ENCODE measurements around the gene MT1G. TPM values are rescaled to one million over a fixed set of nuclear protein-coding genes. Genes with fewer than 3 reads are reported as not detected.

Gene MT1G
- total and polyA plus RNA-seq, 2 experiments from 2014 or later = 184 to 1,014 TPM

DNA sequence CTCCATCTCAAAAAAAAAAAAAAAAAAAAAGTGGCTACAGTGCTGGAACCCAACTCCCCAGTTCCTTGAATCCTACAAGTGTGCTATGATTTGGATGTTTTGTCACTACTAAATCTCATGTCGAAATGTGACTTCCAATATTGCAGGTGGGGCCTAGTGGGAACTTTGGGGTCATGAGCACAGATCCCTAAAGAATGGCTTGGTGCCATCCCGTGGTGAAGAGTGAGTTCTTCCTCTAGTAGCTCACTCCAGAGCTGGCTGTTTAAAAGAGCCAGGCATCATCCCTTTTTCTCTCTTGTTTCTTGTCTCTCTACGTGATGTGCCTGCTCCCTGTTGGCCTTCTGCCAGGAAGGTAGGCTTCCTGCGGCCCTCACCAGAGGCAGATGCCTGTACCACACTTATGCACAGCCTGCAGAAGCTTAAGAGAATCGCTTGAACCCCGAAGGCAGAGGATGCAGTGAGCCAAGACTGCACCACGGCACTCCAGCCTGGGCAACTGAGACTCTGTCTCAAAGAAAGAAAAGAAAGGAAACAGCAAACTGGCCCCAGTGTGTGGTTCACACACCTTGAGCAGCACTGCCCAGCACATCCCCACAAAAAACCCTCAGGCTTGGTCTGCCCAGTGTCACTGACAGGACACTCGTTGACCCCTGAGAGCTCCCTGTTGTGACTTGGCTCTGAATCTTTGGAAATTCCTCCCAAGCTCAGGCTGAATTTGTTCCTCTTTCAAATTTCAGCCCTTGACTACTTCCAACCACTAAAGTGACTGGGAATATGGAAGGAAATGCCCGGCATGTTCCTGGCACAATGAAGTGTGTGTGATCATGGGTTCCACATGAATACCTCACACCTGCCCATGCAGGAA lies 39.1 kb downstream of the MT1G start:
- DNase-seq (ENCODE audit: low spot score) (no peak), ATAC-seq (no peak)
- Mint-ChIP-seq H3K36me3 (ENCODE audit: low read depth) (peaks cover 14% of the 10 kb centered on the region; the same call in 1 of the 3 replicates), H3K27ac (no peak overlapping the region), H3K4me3 (no peak overlapping the region), H3K4me1 (peaks cover 23% of the 10 kb centered on the region), H3K9me3 (no peaks in the 10 kb centered on the region), H3K27me3 (ENCODE audit: insufficient read depth, low read depth, poor library complexity) (peaks cover 96% of the 10 kb centered on the region)
- H2AFZ ChIP-seq = no peak overlapping the region
- TF ChIP-seq POLR2AphosphoS5 (IDR thresholded peaks at IDR 0.05; ENCODE audit: low read depth) = no peak
- TF ChIP-seq, protein P1, sequence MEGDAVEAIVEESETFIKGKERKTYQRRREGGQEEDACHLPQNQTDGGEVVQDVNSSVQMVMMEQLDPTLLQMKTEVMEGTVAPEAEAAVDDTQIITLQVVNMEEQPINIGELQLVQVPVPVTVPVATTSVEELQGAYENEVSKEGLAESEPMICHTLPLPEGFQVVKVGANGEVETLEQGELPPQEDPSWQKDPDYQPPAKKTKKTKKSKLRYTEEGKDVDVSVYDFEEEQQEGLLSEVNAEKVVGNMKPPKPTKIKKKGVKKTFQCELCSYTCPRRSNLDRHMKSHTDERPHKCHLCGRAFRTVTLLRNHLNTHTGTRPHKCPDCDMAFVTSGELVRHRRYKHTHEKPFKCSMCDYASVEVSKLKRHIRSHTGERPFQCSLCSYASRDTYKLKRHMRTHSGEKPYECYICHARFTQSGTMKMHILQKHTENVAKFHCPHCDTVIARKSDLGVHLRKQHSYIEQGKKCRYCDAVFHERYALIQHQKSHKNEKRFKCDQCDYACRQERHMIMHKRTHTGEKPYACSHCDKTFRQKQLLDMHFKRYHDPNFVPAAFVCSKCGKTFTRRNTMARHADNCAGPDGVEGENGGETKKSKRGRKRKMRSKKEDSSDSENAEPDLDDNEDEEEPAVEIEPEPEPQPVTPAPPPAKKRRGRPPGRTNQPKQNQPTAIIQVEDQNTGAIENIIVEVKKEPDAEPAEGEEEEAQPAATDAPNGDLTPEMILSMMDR (conservative IDR thresholded peaks at IDR 0.05; ENCODE audit: low read depth in 2 of 2) = peak in 1 of 2 experiments; percentile 27; a peak in 1 of 4 replicates
- no peaks in the 10 kb centered on the region for H3K36me3 ChIP-seq (ENCODE audit: insufficient read depth)
- H3K4me2 ChIP-seq = no peak overlapping the region
- H3F3A ChIP-seq (replicated peaks; ENCODE audit: low read depth) = peaks cover 12% of the 10 kb centered on the region; the same call in 1 of the 2 replicates
- H3K27ac ChIP-seq (ENCODE audit: low read depth) = no peak overlapping the region
- H3K9me2 ChIP-seq (ENCODE audit: insufficient read depth) = no peaks in the 10 kb centered on the region
- no peaks in the 10 kb centered on the region for H3K79me2 ChIP-seq (replicated peaks; ENCODE audit: insufficient read depth)
- no peak overlapping the region for H3K4me3 ChIP-seq
- H3K4me1 ChIP-seq (ENCODE audit: insufficient read depth) = peaks cover 23% of the 10 kb centered on the region; the same call in 1 of the 2 replicates
- peaks cover 100% of the 10 kb centered on the region for H3K27me3 ChIP-seq (ENCODE audit: insufficient read depth)
- peaks cover 17% of the 10 kb centered on the region for H4K20me1 ChIP-seq (replicated peaks; ENCODE audit: insufficient read depth)

DNA sequence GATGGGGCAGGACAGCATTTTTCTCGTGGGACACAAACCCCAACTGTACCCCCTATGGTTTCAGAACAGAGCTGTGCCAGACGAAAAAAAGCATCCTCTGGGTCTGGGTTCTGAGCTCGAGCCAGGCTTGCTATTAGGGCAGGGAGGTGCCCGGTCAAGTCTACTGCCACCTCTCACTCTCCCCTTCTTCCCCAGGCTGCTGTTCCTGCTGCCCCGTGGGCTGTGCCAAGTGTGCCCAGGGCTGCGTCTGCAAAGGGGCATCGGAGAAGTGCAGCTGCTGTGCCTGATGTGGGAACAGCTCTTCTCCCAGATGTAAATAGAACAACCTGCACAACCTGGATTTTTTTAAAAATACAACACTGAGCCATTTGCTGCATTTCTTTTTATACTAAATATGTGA lies 41.2 kb downstream of the MT1G start:
- Histone ChIP-seq H4K20me1 (replicated peaks; ENCODE audit: insufficient read depth) (peaks cover 8% of the 10 kb centered on the region; the same call in 1 of the 2 replicates), H3K9me2 (ENCODE audit: insufficient read depth) (no peaks in the 10 kb centered on the region; the same call in 1 of the 2 replicates), H2AFZ (no peak overlapping the region), H3K4me3 (0 out of 2 replicates have a peak overlapping the region, but pooled peaks have one; percentile 63), H3K4me1 (ENCODE audit: insufficient read depth) (peaks cover 26% of the 10 kb centered on the region), H3F3A (replicated peaks; ENCODE audit: low read depth) (peaks cover 10% of the 10 kb centered on the region; the same call in 1 of the 2 replicates), H3K27me3 (ENCODE audit: insufficient read depth) (peaks cover 100% of the 10 kb centered on the region), H3K27ac (ENCODE audit: low read depth) (no peak overlapping the region), H3K4me2 (peak overlapping the region; percentile 62; the same call in 1 of the 2 replicates), H3K36me3 (ENCODE audit: insufficient read depth) (no peaks in the 10 kb centered on the region), H3K79me2 (replicated peaks; ENCODE audit: insufficient read depth) (no peaks in the 10 kb centered on the region)
- peaks cover 91% of the 10 kb centered on the region for H3K27me3 Mint-ChIP-seq (ENCODE audit: insufficient read depth, low read depth, poor library complexity)
- peaks cover 11% of the 10 kb centered on the region; the same call in 1 of the 3 replicates for H3K9me3 Mint-ChIP-seq
- no peak overlapping the region for H3K27ac Mint-ChIP-seq
- ATAC-seq (no peak), DNase-seq (ENCODE audit: low spot score) (no peak)
- peaks cover 14% of the 10 kb centered on the region; the same call in 1 of the 3 replicates for H3K36me3 Mint-ChIP-seq (ENCODE audit: low read depth)
- peaks cover 30% of the 10 kb centered on the region for H3K4me1 Mint-ChIP-seq
- peak overlapping the region; percentile 82 for H3K4me3 Mint-ChIP-seq
- TF ChIP-seq, protein P2, sequence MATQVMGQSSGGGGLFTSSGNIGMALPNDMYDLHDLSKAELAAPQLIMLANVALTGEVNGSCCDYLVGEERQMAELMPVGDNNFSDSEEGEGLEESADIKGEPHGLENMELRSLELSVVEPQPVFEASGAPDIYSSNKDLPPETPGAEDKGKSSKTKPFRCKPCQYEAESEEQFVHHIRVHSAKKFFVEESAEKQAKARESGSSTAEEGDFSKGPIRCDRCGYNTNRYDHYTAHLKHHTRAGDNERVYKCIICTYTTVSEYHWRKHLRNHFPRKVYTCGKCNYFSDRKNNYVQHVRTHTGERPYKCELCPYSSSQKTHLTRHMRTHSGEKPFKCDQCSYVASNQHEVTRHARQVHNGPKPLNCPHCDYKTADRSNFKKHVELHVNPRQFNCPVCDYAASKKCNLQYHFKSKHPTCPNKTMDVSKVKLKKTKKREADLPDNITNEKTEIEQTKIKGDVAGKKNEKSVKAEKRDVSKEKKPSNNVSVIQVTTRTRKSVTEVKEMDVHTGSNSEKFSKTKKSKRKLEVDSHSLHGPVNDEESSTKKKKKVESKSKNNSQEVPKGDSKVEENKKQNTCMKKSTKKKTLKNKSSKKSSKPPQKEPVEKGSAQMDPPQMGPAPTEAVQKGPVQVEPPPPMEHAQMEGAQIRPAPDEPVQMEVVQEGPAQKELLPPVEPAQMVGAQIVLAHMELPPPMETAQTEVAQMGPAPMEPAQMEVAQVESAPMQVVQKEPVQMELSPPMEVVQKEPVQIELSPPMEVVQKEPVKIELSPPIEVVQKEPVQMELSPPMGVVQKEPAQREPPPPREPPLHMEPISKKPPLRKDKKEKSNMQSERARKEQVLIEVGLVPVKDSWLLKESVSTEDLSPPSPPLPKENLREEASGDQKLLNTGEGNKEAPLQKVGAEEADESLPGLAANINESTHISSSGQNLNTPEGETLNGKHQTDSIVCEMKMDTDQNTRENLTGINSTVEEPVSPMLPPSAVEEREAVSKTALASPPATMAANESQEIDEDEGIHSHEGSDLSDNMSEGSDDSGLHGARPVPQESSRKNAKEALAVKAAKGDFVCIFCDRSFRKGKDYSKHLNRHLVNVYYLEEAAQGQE (IDR thresholded peaks at IDR 0.05; ENCODE audit: unreplicated experiment) = no peak
- no peak for TF ChIP-seq POLR2AphosphoS5 (IDR thresholded peaks at IDR 0.05; ENCODE audit: low read depth)
- TF ChIP-seq JUNB (IDR thresholded peaks at IDR 0.05; ENCODE audit: unreplicated experiment) = no peak
- no peak for TF ChIP-seq NANOG (IDR thresholded peaks at IDR 0.05; ENCODE audit: borderline replicate concordance)
- TF ChIP-seq ZNF331 (CRISPR knock-in tag; IDR thresholded peaks at IDR 0.05; ENCODE audit: low read depth) = no peak
- TF ChIP-seq EZH2 (IDR thresholded peaks at IDR 0.05; ENCODE audit: low read depth, unreplicated experiment) = no peak
- no peak for TF ChIP-seq EZH2phosphoT487 (IDR thresholded peaks at IDR 0.05; ENCODE audit: unreplicated experiment)
- TF ChIP-seq ZNF114 (CRISPR knock-in tag; IDR thresholded peaks at IDR 0.05) = no peak
- no peak for TF ChIP-seq STAT1 (IDR thresholded peaks at IDR 0.05; ENCODE audit: unreplicated experiment)
- TF ChIP-seq CREB1 (CRISPR knock-in tag; IDR thresholded peaks at IDR 0.05; ENCODE audit: low read depth) = no peak
- TF ChIP-seq, protein P3, sequence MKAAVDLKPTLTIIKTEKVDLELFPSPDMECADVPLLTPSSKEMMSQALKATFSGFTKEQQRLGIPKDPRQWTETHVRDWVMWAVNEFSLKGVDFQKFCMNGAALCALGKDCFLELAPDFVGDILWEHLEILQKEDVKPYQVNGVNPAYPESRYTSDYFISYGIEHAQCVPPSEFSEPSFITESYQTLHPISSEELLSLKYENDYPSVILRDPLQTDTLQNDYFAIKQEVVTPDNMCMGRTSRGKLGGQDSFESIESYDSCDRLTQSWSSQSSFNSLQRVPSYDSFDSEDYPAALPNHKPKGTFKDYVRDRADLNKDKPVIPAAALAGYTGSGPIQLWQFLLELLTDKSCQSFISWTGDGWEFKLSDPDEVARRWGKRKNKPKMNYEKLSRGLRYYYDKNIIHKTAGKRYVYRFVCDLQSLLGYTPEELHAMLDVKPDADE (IDR thresholded peaks at IDR 0.05) = no peak
- TF ChIP-seq, protein P1 (conservative IDR thresholded peaks at IDR 0.05; ENCODE audit: low read depth in 2 of 2) = no peak

Measured in GM23338 (cell line).